Trophoblast cell (in vitro differentiated cells and primary cell): ENCODE results near the gene HES6.
A peak's percentile ranks its signal among the peaks of the same experiment; 100 is the strongest.

Experiments
- DNase-seq, 2 donors: peaks; one replicate each; pipeline ENCODE4 v3.0.0-alpha.2; 2016
- H2AFZ ChIP-seq: 2 replicates; pipeline ENCODE4 v1.6.1; 2013; ENCODE audit warnings: low read length, moderate library complexity, mild to moderate bottlenecking; ENCODE audit not compliant: insufficient read depth, poor library complexity
- H2AK5ac ChIP-seq: 2 replicates; pipeline ENCODE4 v1.6.1; 2013; ENCODE audit warnings: mild to moderate bottlenecking, low read length
- H2BK120ac ChIP-seq: 2 replicates; pipeline ENCODE4 v1.6.1; 2013; ENCODE audit warnings: low read length, mild to moderate bottlenecking, moderate library complexity; ENCODE audit not compliant: insufficient read depth, poor library complexity
- H2BK12ac ChIP-seq: 2 replicates; pipeline ENCODE4 v1.6.1; 2013; ENCODE audit warnings: mild to moderate bottlenecking, low read length, moderate library complexity
- H2BK5ac ChIP-seq: 2 replicates; pipeline ENCODE4 v1.6.1; 2013; ENCODE audit warnings: low read length, low read depth, moderate library complexity, mild to moderate bottlenecking; ENCODE audit not compliant: poor library complexity
- H3K14ac ChIP-seq: 2 replicates; pipeline ENCODE4 v1.6.1; 2013; ENCODE audit warnings: mild to moderate bottlenecking, low read length
- H3K18ac ChIP-seq: 2 replicates; pipeline ENCODE4 v1.6.1; 2013; ENCODE audit warnings: mild to moderate bottlenecking, low read length
- H3K23ac ChIP-seq: 2 replicates; pipeline ENCODE4 v1.6.1; 2013; ENCODE audit warnings: low read length
- H3K27ac ChIP-seq: 2 replicates; pipeline ENCODE4 v1.5.1; 2013; ENCODE audit warnings: low read depth, mild to moderate bottlenecking, inconsistent platforms, low read length, moderate library complexity
- H3K27me3 ChIP-seq: 2 replicates; pipeline ENCODE4 v1.6.1; 2013; ENCODE audit warnings: inconsistent platforms, mild to moderate bottlenecking, low read length, moderate library complexity; ENCODE audit not compliant: insufficient read depth
- H3K36me3 ChIP-seq, 2 experiments: 1 replicate in 1 of 2; 2 replicates in 1 of 2; pipeline ENCODE4 v1.6.1; 2013; ENCODE audit warnings: low read length in 2 of 2, mild to moderate bottlenecking in 2 of 2, moderate library complexity in 1 of 2; ENCODE audit not compliant: insufficient read depth in 2 of 2, control insufficient read depth in 1 of 2
- H3K4ac ChIP-seq: 2 replicates; pipeline ENCODE4 v1.6.1; 2013; ENCODE audit warnings: low read depth, mild to moderate bottlenecking, low read length, moderate library complexity
- H3K4me1 ChIP-seq, 2 experiments: 1 replicate in 1 of 2; 2 replicates in 1 of 2; pipeline ENCODE4 v1.6.1; 2013; ENCODE audit warnings: low read length in 2 of 2, mild to moderate bottlenecking in 2 of 2, moderate library complexity in 1 of 2; ENCODE audit not compliant: insufficient read depth in 2 of 2, control insufficient read depth in 1 of 2
- H3K4me2 ChIP-seq: 2 replicates; pipeline ENCODE4 v1.6.1; 2013; ENCODE audit warnings: inconsistent platforms, mild to moderate bottlenecking, low read length, moderate library complexity
- H3K4me3 ChIP-seq: 2 replicates; pipeline ENCODE4 v1.5.1; 2013; ENCODE audit warnings: mild to moderate bottlenecking, low read depth, low read length, inconsistent platforms
- H3K79me1 ChIP-seq: one replicate; pipeline ENCODE4 v1.6.1; 2013; ENCODE audit warnings: low read length
- H3K79me2 ChIP-seq: 2 replicates; pipeline ENCODE4 v1.6.1; 2013; ENCODE audit warnings: low read length, mild to moderate bottlenecking; ENCODE audit not compliant: control insufficient read depth, insufficient read depth, poor library complexity
- H3K9ac ChIP-seq: 2 replicates; pipeline ENCODE4 v1.6.1; 2013; ENCODE audit warnings: mild to moderate bottlenecking, low read length
- H3K9me3 ChIP-seq: 2 replicates; pipeline ENCODE4 v1.6.1; 2013; ENCODE audit warnings: low read depth, mild to moderate bottlenecking, control low read depth, inconsistent platforms, low read length; ENCODE audit not compliant: insufficient read depth
- H4K12ac ChIP-seq: 2 replicates; pipeline ENCODE4 v1.6.1; 2013; ENCODE audit warnings: low read depth, mild to moderate bottlenecking, low read length, moderate library complexity
- H4K8ac ChIP-seq: 2 replicates; pipeline ENCODE4 v1.6.1; 2013; ENCODE audit warnings: low read depth, mild to moderate bottlenecking, low read length, moderate library complexity
- H4K91ac ChIP-seq: one replicate; pipeline ENCODE4 v1.6.1; 2013; ENCODE audit warnings: low read depth, mild to moderate bottlenecking, low read length, moderate library complexity
- WGBS: extraction: QIAGEN DNeasy Blood & Tissue Kit; methylation state at CpG from one replicate; pipeline ENCODE4 v1.1.7; 2013; ENCODE audit warnings: missing lambda C conversion rate; ENCODE audit not compliant: insufficient read length, insufficient coverage; ENCODE audit errors: extremely low coverage; 5-methylcytosine and 5-hydroxymethylcytosine counted together

The HES6 gene

GRCh38 chr2:238257786-238258700, 18.2 kb upstream of the HES6 start:
- H3K4me3 ChIP-seq = no peak overlapping the region
- WGBS = no CpG with 5 or more reads among the region's 15 CpGs
- no peak overlapping the region for H2BK12ac ChIP-seq
- no peak overlapping the region for H2BK5ac ChIP-seq
- peaks cover 4 to 7% of the 10 kb centered on the region in 2 experiments for H3K4me1 ChIP-seq
- no peak overlapping the region for H4K91ac ChIP-seq
- no peaks in the 10 kb centered on the region for H3K79me2 ChIP-seq
- no peaks in the 10 kb centered on the region for H3K79me1 ChIP-seq
- no peak overlapping the region for H2BK120ac ChIP-seq
- no peak overlapping the region for H3K9ac ChIP-seq
- no peak overlapping the region for H3K4ac ChIP-seq
- peak; percentile 64 to 66 for DNase-seq
- peaks cover 3 to 5% of the 10 kb centered on the region in 2 experiments for H3K36me3 ChIP-seq
- H3K27me3 ChIP-seq = no peaks in the 10 kb centered on the region
- H3K9me3 ChIP-seq = no peaks in the 10 kb centered on the region
- no peak overlapping the region for H3K14ac ChIP-seq
- H4K8ac ChIP-seq = no peak overlapping the region
- H2AFZ ChIP-seq = no peak overlapping the region
- no peak overlapping the region for H3K4me2 ChIP-seq
- no peak overlapping the region for H3K18ac ChIP-seq
- H3K27ac ChIP-seq = no peak overlapping the region
- H2AK5ac ChIP-seq = no peak overlapping the region
- no peak overlapping the region for H3K23ac ChIP-seq
- no peak overlapping the region for H4K12ac ChIP-seq

DNA sequence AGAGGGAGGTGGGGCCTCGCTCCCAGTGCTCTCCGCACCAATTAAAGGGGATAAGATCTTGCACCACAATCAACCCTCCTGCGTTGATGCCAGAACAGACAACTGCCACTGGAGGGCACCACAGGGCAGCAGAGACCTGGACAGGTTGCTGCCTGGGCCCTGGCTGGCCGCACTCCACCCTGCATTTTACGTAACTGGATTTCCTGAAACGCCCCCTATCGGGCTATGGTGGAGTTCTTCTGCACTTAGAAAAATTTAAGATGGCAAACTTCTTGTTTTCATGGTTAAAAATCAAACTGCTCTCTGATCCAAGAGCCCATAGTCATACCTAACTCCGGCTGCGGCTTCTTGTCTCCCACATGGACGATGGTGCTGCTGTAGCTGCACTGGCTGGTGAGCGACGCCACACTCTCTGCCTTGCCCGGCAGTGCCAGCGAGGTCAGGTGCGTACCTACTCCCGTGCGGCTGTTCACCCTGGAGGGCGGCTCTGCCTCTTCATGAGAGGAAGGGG, 16.8 kb upstream of the HES6 start:
- H3K23ac ChIP-seq = no peak overlapping the region
- no peak overlapping the region for H3K27ac ChIP-seq
- H3K79me1 ChIP-seq = no peaks in the 10 kb centered on the region
- no peak overlapping the region for H4K8ac ChIP-seq
- H2AFZ ChIP-seq = no peak overlapping the region
- H4K91ac ChIP-seq = no peak overlapping the region
- H2BK5ac ChIP-seq = no peak overlapping the region
- DNase-seq = peak; percentile 74 to 84
- H3K9me3 ChIP-seq = no peaks in the 10 kb centered on the region
- H3K4me1 ChIP-seq = peaks cover 4 to 7% of the 10 kb centered on the region in 2 experiments
- no peak overlapping the region for H3K18ac ChIP-seq
- H3K4ac ChIP-seq = no peak overlapping the region
- no peak overlapping the region for H3K9ac ChIP-seq
- H3K79me2 ChIP-seq = no peaks in the 10 kb centered on the region
- H3K14ac ChIP-seq = no peak overlapping the region
- no peak overlapping the region for H3K4me3 ChIP-seq
- no peak overlapping the region for H2AK5ac ChIP-seq
- H3K36me3 ChIP-seq = peaks cover 3 to 5% of the 10 kb centered on the region in 2 experiments
- WGBS = no CpG with 5 or more reads among the region's 18 CpGs
- H2BK12ac ChIP-seq = no peak overlapping the region
- H2BK120ac ChIP-seq = no peak overlapping the region
- H3K27me3 ChIP-seq = no peaks in the 10 kb centered on the region
- H4K12ac ChIP-seq = no peak overlapping the region
- H3K4me2 ChIP-seq = no peak overlapping the region

GRCh38 chr2:238256111-238256510, 16.3 kb upstream of the HES6 start:
- no peak overlapping the region for H3K4me2 ChIP-seq
- no peak for DNase-seq
- H3K4me3 ChIP-seq = no peak overlapping the region
- no peaks in the 10 kb centered on the region for H3K79me2 ChIP-seq
- no peak overlapping the region for H2BK120ac ChIP-seq
- H4K12ac ChIP-seq = no peak overlapping the region
- H2AFZ ChIP-seq = no peak overlapping the region
- H3K79me1 ChIP-seq = no peaks in the 10 kb centered on the region
- peaks cover 3 to 5% of the 10 kb centered on the region in 2 experiments for H3K36me3 ChIP-seq
- H2AK5ac ChIP-seq = no peak overlapping the region
- peaks cover 4 to 5% of the 10 kb centered on the region in 2 experiments for H3K4me1 ChIP-seq
- no peak overlapping the region for H3K14ac ChIP-seq
- no peak overlapping the region for H3K9ac ChIP-seq
- H2BK12ac ChIP-seq = no peak overlapping the region
- H3K23ac ChIP-seq = no peak overlapping the region
- H4K91ac ChIP-seq = no peak overlapping the region
- WGBS = no CpG with 5 or more reads among the region's 6 CpGs
- H3K9me3 ChIP-seq = no peaks in the 10 kb centered on the region
- H3K18ac ChIP-seq = no peak overlapping the region
- H4K8ac ChIP-seq = no peak overlapping the region
- no peak overlapping the region for H3K27ac ChIP-seq
- H3K4ac ChIP-seq = no peak overlapping the region
- no peak overlapping the region for H2BK5ac ChIP-seq
- H3K27me3 ChIP-seq = no peaks in the 10 kb centered on the region

GRCh38 chr2:238255636-238256035, 15.8 kb upstream of the HES6 start:
- H3K27me3 ChIP-seq = no peaks in the 10 kb centered on the region
- H2AK5ac ChIP-seq = no peak overlapping the region
- no peak overlapping the region for H2AFZ ChIP-seq
- H3K27ac ChIP-seq = no peak overlapping the region
- H3K9me3 ChIP-seq = no peaks in the 10 kb centered on the region
- WGBS = no CpG with 5 or more reads among the region's 8 CpGs
- H3K18ac ChIP-seq = no peak overlapping the region
- H3K23ac ChIP-seq = no peak overlapping the region
- no peaks in the 10 kb centered on the region for H3K79me2 ChIP-seq
- no peak overlapping the region for H4K91ac ChIP-seq
- no peak overlapping the region for H2BK5ac ChIP-seq
- H2BK12ac ChIP-seq = no peak overlapping the region
- no peak overlapping the region for H4K12ac ChIP-seq
- peaks cover under 1% of the 10 kb centered on the region in 2 experiments for H3K4me1 ChIP-seq
- H3K4ac ChIP-seq = no peak overlapping the region
- peaks cover 3 to 5% of the 10 kb centered on the region in 2 experiments for H3K36me3 ChIP-seq
- no peak overlapping the region for H4K8ac ChIP-seq
- H3K14ac ChIP-seq = no peak overlapping the region
- no peaks in the 10 kb centered on the region for H3K79me1 ChIP-seq
- H3K4me2 ChIP-seq = no peak overlapping the region
- DNase-seq = no peak
- H3K4me3 ChIP-seq = no peak overlapping the region
- H3K9ac ChIP-seq = no peak overlapping the region
- no peak overlapping the region for H2BK120ac ChIP-seq
